GM12864 (cell line): ENCODE measurements around the gene SUN1.

ENCODE experiments used
- DNase-seq: peaks from one replicate; pipeline ENCODE4 v3.0.0-alpha.2; 2011; ENCODE audit warnings: low read depth
- H3K4me3 ChIP-seq: 2 replicates; pipeline ENCODE4 v1.5.1; 2011; ENCODE audit warnings: mild to moderate bottlenecking, low read depth, low read length, control low read depth
- TF ChIP-seq, protein P1 (sequence below): IDR thresholded peaks from 2 replicates; pipeline ENCODE4 v1.5.1; 2011; ENCODE audit warnings: low read depth, mild to moderate bottlenecking, moderate library complexity, low read length, control low read depth, inconsistent platforms; ENCODE audit errors: missing control alignments

SUN1 gene

DNA sequence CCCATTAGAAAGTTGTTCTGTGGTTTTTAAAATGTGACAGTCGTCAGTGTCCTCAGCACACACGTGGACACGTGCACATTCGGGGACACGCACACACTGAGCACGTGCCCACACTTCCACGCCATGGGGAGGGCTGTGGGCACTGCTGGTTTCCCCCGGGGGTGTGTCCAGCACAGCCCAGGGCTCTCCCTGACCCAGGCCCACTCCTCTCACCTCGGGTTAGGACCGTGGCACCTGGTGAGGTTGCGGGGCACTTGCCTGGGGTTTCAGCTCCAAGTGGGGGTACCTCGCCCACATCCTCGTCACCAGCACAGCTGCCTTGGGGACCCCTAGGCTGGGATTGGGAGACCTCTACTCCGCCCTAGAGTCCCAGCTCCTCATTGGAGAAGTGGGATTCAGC is 64.8 kb downstream of the SUN1 start:
- TF ChIP-seq, protein P1, sequence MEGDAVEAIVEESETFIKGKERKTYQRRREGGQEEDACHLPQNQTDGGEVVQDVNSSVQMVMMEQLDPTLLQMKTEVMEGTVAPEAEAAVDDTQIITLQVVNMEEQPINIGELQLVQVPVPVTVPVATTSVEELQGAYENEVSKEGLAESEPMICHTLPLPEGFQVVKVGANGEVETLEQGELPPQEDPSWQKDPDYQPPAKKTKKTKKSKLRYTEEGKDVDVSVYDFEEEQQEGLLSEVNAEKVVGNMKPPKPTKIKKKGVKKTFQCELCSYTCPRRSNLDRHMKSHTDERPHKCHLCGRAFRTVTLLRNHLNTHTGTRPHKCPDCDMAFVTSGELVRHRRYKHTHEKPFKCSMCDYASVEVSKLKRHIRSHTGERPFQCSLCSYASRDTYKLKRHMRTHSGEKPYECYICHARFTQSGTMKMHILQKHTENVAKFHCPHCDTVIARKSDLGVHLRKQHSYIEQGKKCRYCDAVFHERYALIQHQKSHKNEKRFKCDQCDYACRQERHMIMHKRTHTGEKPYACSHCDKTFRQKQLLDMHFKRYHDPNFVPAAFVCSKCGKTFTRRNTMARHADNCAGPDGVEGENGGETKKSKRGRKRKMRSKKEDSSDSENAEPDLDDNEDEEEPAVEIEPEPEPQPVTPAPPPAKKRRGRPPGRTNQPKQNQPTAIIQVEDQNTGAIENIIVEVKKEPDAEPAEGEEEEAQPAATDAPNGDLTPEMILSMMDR = no peak
- DNase-seq = no peak

GRCh38 chr7:897771-898376 is 65.6 kb downstream of the SUN1 start:
- TF ChIP-seq, protein P1 = no peak
- DNase-seq = no peak
- H3K4me3 ChIP-seq = no peak overlapping the region

More for the DNA sequence above, 64.8 kb downstream of the SUN1 start:
- no peak overlapping the region for H3K4me3 ChIP-seq

DNA sequence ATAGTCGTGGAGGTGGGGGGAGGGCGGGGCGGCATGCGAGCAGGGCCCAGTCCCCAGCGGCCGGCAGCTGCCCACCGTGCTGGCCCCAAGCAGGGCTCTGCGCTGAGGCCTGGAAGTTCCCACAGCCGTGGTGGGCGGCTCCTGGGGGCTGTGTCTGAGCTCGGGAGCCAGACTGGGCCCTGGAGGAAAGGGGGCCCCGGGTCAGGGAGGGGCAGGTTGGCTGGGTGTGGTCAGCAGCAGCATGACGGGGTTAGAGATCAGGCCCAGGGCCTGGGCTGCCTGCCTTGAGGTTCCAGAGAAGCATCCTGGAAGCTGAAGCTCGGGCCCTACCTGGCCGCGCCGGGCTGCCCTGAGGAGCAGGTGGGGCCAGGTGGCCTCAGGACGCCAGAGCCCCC is 66.2 kb downstream of the SUN1 start:
- TF ChIP-seq, protein P1 = no peak
- DNase-seq = no peak
- H3K4me3 ChIP-seq = no peak overlapping the region

DNA sequence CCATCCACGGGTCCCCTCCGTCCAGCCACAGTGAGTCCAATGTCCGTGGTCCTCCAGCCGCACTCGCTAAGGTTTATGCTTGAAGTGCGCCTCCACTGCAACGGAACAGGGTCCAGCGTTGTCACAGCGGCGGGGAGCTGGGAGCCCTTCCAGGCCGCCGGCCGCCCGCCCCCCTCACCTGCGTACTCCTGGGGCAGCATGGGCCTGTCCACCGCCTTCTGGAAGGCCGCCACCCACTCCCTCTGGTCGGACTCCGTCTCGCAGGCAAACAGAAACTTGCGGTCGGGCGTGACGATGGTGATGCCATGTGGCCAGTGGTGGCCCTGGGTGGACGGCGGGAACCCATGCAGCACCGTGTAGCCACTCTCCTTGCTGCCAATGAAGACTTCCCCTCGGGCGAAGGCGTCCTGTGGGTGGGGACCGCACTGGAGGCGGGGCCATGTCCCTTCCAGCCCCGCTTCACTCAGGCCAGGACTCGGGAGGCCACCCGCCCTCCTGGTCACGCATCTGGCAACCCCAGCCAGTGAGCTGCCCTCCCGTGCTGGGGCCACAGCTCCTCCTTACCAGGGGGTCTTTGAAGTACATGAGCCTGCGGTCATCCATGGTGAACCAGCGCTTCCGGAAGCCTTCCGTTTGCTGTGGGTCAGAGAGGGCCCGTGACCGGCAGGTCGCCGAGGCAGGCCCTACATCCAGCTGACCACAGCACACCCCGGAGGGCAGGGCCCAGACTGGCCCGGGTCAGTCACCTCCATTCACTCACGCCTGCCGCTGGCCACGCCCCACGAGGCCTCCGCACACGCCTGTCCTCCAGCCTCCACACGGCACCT is 66.8 kb downstream of the SUN1 start:
- no peak overlapping the region for H3K4me3 ChIP-seq
- no peak for DNase-seq
- TF ChIP-seq, protein P1 = no peak

GRCh38 chr7:899806-900205 is 67.5 kb downstream of the SUN1 start:
- TF ChIP-seq, protein P1 = no peak
- no peak overlapping the region for H3K4me3 ChIP-seq
- no peak for DNase-seq

GRCh38 chr7:900331-901040 is 68.2 kb downstream of the SUN1 start:
- DNase-seq = no peak
- TF ChIP-seq, protein P1 = no peak
- no peak overlapping the region for H3K4me3 ChIP-seq
